ENCODE results near the gene METTL3. TPM values are rescaled to one million over a fixed set of nuclear protein-coding genes. Genes with fewer than 3 reads are reported as not detected.

METTL3 gene
- total RNA-seq, 3 donors from 2014 or later, result 51.4 to 79.6 (median 79.6) TPM

DNA sequence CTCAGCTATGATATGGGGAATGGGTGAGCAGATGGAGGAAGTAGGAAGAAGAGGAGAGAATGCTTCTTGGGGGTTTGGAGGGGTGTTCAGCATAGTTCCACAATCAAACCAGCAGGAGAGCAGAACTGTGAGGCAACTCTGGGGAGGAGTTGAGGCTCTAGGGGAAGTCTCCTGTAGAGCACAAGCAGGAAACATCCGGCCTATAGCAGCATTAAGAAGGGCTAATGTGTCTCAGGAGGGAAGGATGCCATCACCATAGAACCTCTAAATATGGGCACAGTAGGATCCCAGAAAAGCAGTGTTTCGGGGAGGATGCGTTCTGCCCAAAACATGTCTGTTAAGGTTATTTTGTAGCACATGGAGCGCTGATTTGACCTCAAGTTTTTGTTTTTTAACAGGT lies 23.4 kb upstream of the METTL3 start:
- H3K4me3 ChIP-seq, result no peak overlapping the region
- no peaks in the 10 kb centered on the region for H3K36me3 ChIP-seq
- no peak for DNase-seq (ENCODE audit: low spot score in 2 of 2)
- no peaks in the 10 kb centered on the region for H3K9me3 ChIP-seq
- H3K27ac ChIP-seq, result no peak overlapping the region
- peaks cover 0 to 3% of the 10 kb centered on the region in 2 donors for H3K27me3 ChIP-seq
- no peak for TF ChIP-seq POLR2AphosphoS5 (IDR thresholded peaks at IDR 0.05)
- TF ChIP-seq POLR2A (IDR thresholded peaks at IDR 0.05), result no peak
- TF ChIP-seq, protein P1, sequence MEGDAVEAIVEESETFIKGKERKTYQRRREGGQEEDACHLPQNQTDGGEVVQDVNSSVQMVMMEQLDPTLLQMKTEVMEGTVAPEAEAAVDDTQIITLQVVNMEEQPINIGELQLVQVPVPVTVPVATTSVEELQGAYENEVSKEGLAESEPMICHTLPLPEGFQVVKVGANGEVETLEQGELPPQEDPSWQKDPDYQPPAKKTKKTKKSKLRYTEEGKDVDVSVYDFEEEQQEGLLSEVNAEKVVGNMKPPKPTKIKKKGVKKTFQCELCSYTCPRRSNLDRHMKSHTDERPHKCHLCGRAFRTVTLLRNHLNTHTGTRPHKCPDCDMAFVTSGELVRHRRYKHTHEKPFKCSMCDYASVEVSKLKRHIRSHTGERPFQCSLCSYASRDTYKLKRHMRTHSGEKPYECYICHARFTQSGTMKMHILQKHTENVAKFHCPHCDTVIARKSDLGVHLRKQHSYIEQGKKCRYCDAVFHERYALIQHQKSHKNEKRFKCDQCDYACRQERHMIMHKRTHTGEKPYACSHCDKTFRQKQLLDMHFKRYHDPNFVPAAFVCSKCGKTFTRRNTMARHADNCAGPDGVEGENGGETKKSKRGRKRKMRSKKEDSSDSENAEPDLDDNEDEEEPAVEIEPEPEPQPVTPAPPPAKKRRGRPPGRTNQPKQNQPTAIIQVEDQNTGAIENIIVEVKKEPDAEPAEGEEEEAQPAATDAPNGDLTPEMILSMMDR (IDR thresholded peaks at IDR 0.05), result no peak
- no peaks in the 10 kb centered on the region for H3K4me1 ChIP-seq
- intact Hi-C loops (cut with DNase I; ENCODE audit: low total_unique reads), result no loop called here

GRCh38 chr14:21533294-21533693 lies 22.2 kb upstream of the METTL3 start:
- no peak for DNase-seq (ENCODE audit: low spot score in 2 of 2)
- Histone ChIP-seq H3K4me1 (no peaks in the 10 kb centered on the region), H3K27ac (no peak overlapping the region), H3K36me3 (no peaks in the 10 kb centered on the region), H3K27me3 (peaks cover 0 to 3% of the 10 kb centered on the region in 2 donors), H3K9me3 (no peaks in the 10 kb centered on the region), H3K4me3 (no peak overlapping the region)
- TF ChIP-seq POLR2AphosphoS5 (IDR thresholded peaks at IDR 0.05), result no peak
- TF ChIP-seq POLR2A (IDR thresholded peaks at IDR 0.05), result no peak
- intact Hi-C loops (cut with DNase I; ENCODE audit: low total_unique reads), result no loop called here

- intact Hi-C loops (cut with DNase I; ENCODE audit: low total_unique reads), result no loop called here
- Histone ChIP-seq H3K4me3 (no peak overlapping the region), H3K36me3 (no peaks in the 10 kb centered on the region), H3K4me1 (peaks cover 0 to 5% of the 10 kb centered on the region in 2 donors), H3K27me3 (peaks cover 0 to 3% of the 10 kb centered on the region in 2 donors), H3K9me3 (no peaks in the 10 kb centered on the region), H3K27ac (no peak overlapping the region)
- DNase-seq (ENCODE audit: low spot score in 2 of 2), result no peak
- no peak for TF ChIP-seq POLR2AphosphoS5 (IDR thresholded peaks at IDR 0.05)
- TF ChIP-seq, protein P1 (IDR thresholded peaks at IDR 0.05), result no peak
These were observed 18.4 kb upstream of the METTL3 start for GRCh38 chr14:21529515-21529914.

GRCh38 chr14:21528381-21529348 lies 17.5 kb upstream of the METTL3 start:
- Histone ChIP-seq H3K4me3 (no peak overlapping the region), H3K27ac (no peak overlapping the region), H3K9me3 (no peaks in the 10 kb centered on the region), H3K4me1 (peaks cover 0 to 5% of the 10 kb centered on the region in 2 donors), H3K36me3 (no peaks in the 10 kb centered on the region), H3K27me3 (peaks cover 0 to under 1% of the 10 kb centered on the region in 2 donors)
- TF ChIP-seq, protein P1 (IDR thresholded peaks at IDR 0.05), result no peak
- TF ChIP-seq POLR2AphosphoS5 (IDR thresholded peaks at IDR 0.05) (no peak), POLR2A (IDR thresholded peaks at IDR 0.05) (no peak)
- intact Hi-C loops (cut with DNase I; ENCODE audit: low total_unique reads), result no loop called here
- DNase-seq (ENCODE audit: low spot score in 2 of 2), result no peak

GRCh38 chr14:21527318-21527679 lies 16.2 kb upstream of the METTL3 start:
- peak overlapping the region in 1 of 3 donors; percentile 91 for H3K4me3 ChIP-seq
- no peak for TF ChIP-seq POLR2AphosphoS5 (IDR thresholded peaks at IDR 0.05)
- TF ChIP-seq, protein P1 (IDR thresholded peaks at IDR 0.05), result no peak
- TF ChIP-seq POLR2A (IDR thresholded peaks at IDR 0.05), result no peak
- DNase-seq (ENCODE audit: low spot score in 2 of 2), result no peak
- H3K27ac ChIP-seq, result no peak overlapping the region
- H3K36me3 ChIP-seq, result no peaks in the 10 kb centered on the region
- H3K9me3 ChIP-seq, result no peaks in the 10 kb centered on the region
- intact Hi-C loops (cut with DNase I; ENCODE audit: low total_unique reads), result no loop called here
- H3K27me3 ChIP-seq, result no peaks in the 10 kb centered on the region
- peaks cover 0 to 5% of the 10 kb centered on the region in 2 donors for H3K4me1 ChIP-seq

Data from breast epithelium (tissue), 4 donors.